B cell (primary cell): ENCODE data around the gene MALRD1. TPM values are rescaled to one million over a fixed set of nuclear protein-coding genes. Genes with fewer than 3 reads are reported as not detected.

Source experiments
- ATAC-seq: fragments of 200-7000 bp; cut with Tn5 transposase; one replicate; pipeline ENCODE4 v1.10.0; 2021; ENCODE audit warnings: low read depth, mild to moderate bottlenecking, moderate number of reproducible peaks, moderate library complexity
- CTCF ChIA-PET: fragments of 350-600 bp; sonication (Branson Sonifier 250); formaldehyde crosslinking; loops from one replicate; lab custom pipeline; 2021; ENCODE audit warnings: antibody characterized with exemption, inconsistent platforms; lab: Charles Lee
- POLR2A ChIA-PET: fragments of 350-600 bp; sonication (Branson Sonifier 250); formaldehyde crosslinking; loops from one replicate; lab custom pipeline; 2021; ENCODE audit warnings: antibody characterized with exemption; lab: Charles Lee
- DNase-seq: peaks from one replicate; pipeline ENCODE4 v3.0.0; 2013
- H2AFZ ChIP-seq: 2 replicates; pipeline ENCODE4 v1.6.1; 2012; ENCODE audit warnings: mild to moderate bottlenecking, low read depth, low read length; ENCODE audit not compliant: insufficient read depth, poor library complexity, severe bottlenecking
- H3K27ac ChIP-seq, 2 donors: 1 replicate in 1 of 2; 2 replicates in 1 of 2; pipeline ENCODE4 v1.5.1; 2012 to 2013; ENCODE audit warnings: low read length in 2 of 2, mild to moderate bottlenecking in 2 of 2, moderate library complexity in 1 of 2
- H3K27me3 ChIP-seq, 4 experiments: fragments of 200-600 bp in 1 of 4; sonication (generic) in 1 of 4; replicated peaks in 1 of 4; 1 replicate in 2 of 4; 2 replicates in 2 of 4; pipeline versions ENCODE4 v1.6.1 to v1.7.0; 2013 to 2016; ENCODE audit warnings: low read length in 3 of 4, mild to moderate bottlenecking in 2 of 4, mixed read lengths in 1 of 4, moderate library complexity in 1 of 4; ENCODE audit not compliant: insufficient read depth in 4 of 4, control insufficient read depth in 3 of 4; ENCODE audit errors: control extremely low read depth in 1 of 4
- H3K36me3 ChIP-seq, 2 experiments: replicated peaks in 1 of 2; 1 replicate in 1 of 2; 2 replicates in 1 of 2; pipeline versions ENCODE4 v1.6.1 to v1.7.1; 2013; ENCODE audit warnings: low read length in 1 of 2; ENCODE audit not compliant: insufficient read depth in 2 of 2, control insufficient read depth in 1 of 2; ENCODE audit errors: control extremely low read depth in 1 of 2, extremely low read depth in 1 of 2
- H3K4me1 ChIP-seq, 2 donors: fragments of 200-600 bp in 1 of 2; sonication (generic) in 1 of 2; 1 replicate in 1 of 2; 2 replicates in 1 of 2; pipeline versions ENCODE4 v1.5.1 to v1.6.1; 2013 to 2017; ENCODE audit warnings: low read length in 2 of 2; ENCODE audit not compliant: control insufficient read depth in 2 of 2, insufficient read depth in 2 of 2
- H3K4me2 ChIP-seq: replicated peaks from 2 replicates; pipeline ENCODE3; 2012; ENCODE audit warnings: mild to moderate bottlenecking, low read depth, low read length; ENCODE audit not compliant: poor library complexity, severe bottlenecking
- H3K4me3 ChIP-seq, 5 experiments: fragments of 200-600 bp in 1 of 5; sonication (generic) in 1 of 5; 1 replicate in 3 of 5; 2 replicates in 2 of 5; pipeline versions ENCODE4 v1.5.1 to v1.7.0; 2011 to 2016; ENCODE audit warnings: low read length in 4 of 5, mild to moderate bottlenecking in 4 of 5, low read depth in 2 of 5, control low read depth in 1 of 5, moderate library complexity in 1 of 5; ENCODE audit not compliant: insufficient read depth in 1 of 5; ENCODE audit errors: control extremely low read depth in 1 of 5, extremely low read depth in 1 of 5
- H3K79me2 ChIP-seq: fragments of 200-600 bp; sonication (generic); one replicate; pipeline ENCODE4 v1.6.0; 2016; ENCODE audit warnings: low read length; ENCODE audit not compliant: control insufficient read depth, insufficient read depth
- H3K9ac ChIP-seq: fragments of 200-600 bp; sonication (generic); 2 replicates; pipeline ENCODE4 v1.6.1; 2017; ENCODE audit warnings: mild to moderate bottlenecking, low read length, moderate library complexity
- H3K9me3 ChIP-seq, 3 donors: one replicate each; pipeline versions ENCODE4 v1.6.1 to v1.7.1; 2013; ENCODE audit warnings: low read length in 2 of 3; ENCODE audit not compliant: control insufficient read depth in 2 of 3, insufficient read depth in 1 of 3; ENCODE audit errors: control extremely low read depth in 1 of 3
- H4K20me1 ChIP-seq: 2 replicates; pipeline ENCODE4 v1.6.0; 2012; ENCODE audit warnings: mild to moderate bottlenecking, low read length; ENCODE audit not compliant: insufficient read depth, control insufficient read depth, poor library complexity, severe bottlenecking
- H3K27ac Mint-ChIP-seq: one replicate; pipeline ENCODE4 v1.8.0; 2021; ENCODE audit warnings: mixed read lengths
- H3K27me3 Mint-ChIP-seq: one replicate; pipeline ENCODE4 v1.8.0; 2021; ENCODE audit warnings: mixed read lengths
- H3K4me1 Mint-ChIP-seq: one replicate; pipeline ENCODE4 v1.8.0; 2021; ENCODE audit warnings: mixed read lengths
- H3K4me3 Mint-ChIP-seq: one replicate; pipeline ENCODE4 v1.8.0; 2021; ENCODE audit warnings: mixed read lengths
- H3K9me3 Mint-ChIP-seq: one replicate; pipeline ENCODE4 v1.8.0; 2022; ENCODE audit warnings: mixed read lengths; ENCODE audit not compliant: insufficient read depth
- CTCF ChIP-seq: fragments of 200-600 bp; IDR thresholded peaks from one replicate; pipeline ENCODE4 v1.8.0; 2022; ENCODE audit warnings: antibody characterized with exemption, mild to moderate bottlenecking
- EZH2 ChIP-seq: IDR thresholded peaks from 2 replicates; pipeline ENCODE4 v1.6.1; 2012; ENCODE audit warnings: borderline replicate concordance, low read depth, mild to moderate bottlenecking, moderate library complexity, low read length; ENCODE audit not compliant: insufficient read depth, poor library complexity, severe bottlenecking
- WGBS: methylation state at CpG from one replicate; pipeline ENCODE4 v1.1.5; 2013; ENCODE audit warnings: missing lambda C conversion rate; ENCODE audit not compliant: insufficient coverage; 5-methylcytosine and 5-hydroxymethylcytosine counted together
- intact Hi-C: fragments of 100-400 bp; cut with micrococcal nuclease; formaldehyde crosslinking; loops from one replicate; pipeline ENCODE4 v1.10.0; 2022
- polyA plus RNA-seq: library from polyadenylated mRNA; depleted of rRNA; stranded (reverse); fragments of >200 nt; gene quantifications from 2 replicates; pipeline ENCODE4 v1.2.3, GENCODE V29; 2012
- total RNA-seq, 2 donors: library from RNA; stranded (reverse); fragments of 120-200 nt in 1 of 2; gene quantifications; 1 replicate in 1 of 2; 2 replicates in 1 of 2; pipeline versions ENCODE4 v1.2.3 to v1.2.4, GENCODE V29; 2013 to 2022

The MALRD1 gene
- total and polyA plus RNA-seq, 2 donors (not counting 1 experiment from before 2014, with no cell fraction given), result not detected

GRCh38 chr10:19563388-19564141, 515.0 kb downstream of the MALRD1 start:
- ATAC-seq (no peak), DNase-seq (no peak)
- intact Hi-C loops, result no loop called here
- Mint-ChIP-seq H3K4me1 (no peaks in the 10 kb centered on the region), H3K9me3 (peaks cover 3% of the 10 kb centered on the region), H3K27me3 (no peaks in the 10 kb centered on the region), H3K4me3 (no peak overlapping the region), H3K27ac (no peak overlapping the region)
- Histone ChIP-seq H3K4me2 (no peak overlapping the region), H3K27ac (no peak overlapping the region), H4K20me1 (no peaks in the 10 kb centered on the region), H3K9me3 (peaks cover 0 to 3% (median 0%) of the 10 kb centered on the region in 3 donors), H3K27me3 (no peaks in the 10 kb centered on the region), H3K36me3 (no peaks in the 10 kb centered on the region), H3K4me1 (no peaks in the 10 kb centered on the region), H3K4me3 (no peak overlapping the region), H3K9ac (no peak overlapping the region), H3K79me2 (no peaks in the 10 kb centered on the region), H2AFZ (no peak overlapping the region)
- WGBS, result 100% methylated on average over 1 of the region's 4 CpGs
- ChIA-PET POLR2A (no interaction called here), CTCF (no interaction called here)
- TF ChIP-seq CTCF (no peak), EZH2 (no peak)

- POLR2A ChIA-PET, result no interaction called here
- Histone ChIP-seq H3K79me2 (no peaks in the 10 kb centered on the region), H3K9ac (no peak overlapping the region), H3K4me3 (no peak overlapping the region), H3K9me3 (no peaks in the 10 kb centered on the region), H3K36me3 (no peaks in the 10 kb centered on the region), H2AFZ (no peak overlapping the region), H3K4me2 (no peak overlapping the region), H3K4me1 (no peaks in the 10 kb centered on the region), H4K20me1 (no peaks in the 10 kb centered on the region), H3K27me3 (no peaks in the 10 kb centered on the region), H3K27ac (no peak overlapping the region)
- Mint-ChIP-seq H3K4me3 (no peak overlapping the region), H3K27ac (no peak overlapping the region), H3K27me3 (no peaks in the 10 kb centered on the region), H3K4me1 (no peaks in the 10 kb centered on the region), H3K9me3 (peaks cover 3% of the 10 kb centered on the region)
- CTCF ChIA-PET, result no interaction called here
- WGBS, result no CpG with 5 or more reads among the region's 3 CpGs
- DNase-seq, result no peak
- no peak for TF ChIP-seq CTCF
- TF ChIP-seq EZH2, result no peak
- intact Hi-C loops, result no loop called here
- ATAC-seq, result no peak
Measured at GRCh38 chr10:19570120-19570519, 521.5 kb downstream of the MALRD1 start.
